Measurements from ENCODE around the gene EME2. TPM values are rescaled to one million over a fixed set of nuclear protein-coding genes. Genes with fewer than 3 reads are reported as not detected.
A peak's percentile ranks its signal among the peaks of the same experiment; 100 is the strongest.

EME2 gene
- total and polyA plus RNA-seq, 2 of the 13 experiments (the other 11 are each of a cell fraction or from before 2014, with no cell fraction given), result 4.4 to 7.6 TPM

DNA sequence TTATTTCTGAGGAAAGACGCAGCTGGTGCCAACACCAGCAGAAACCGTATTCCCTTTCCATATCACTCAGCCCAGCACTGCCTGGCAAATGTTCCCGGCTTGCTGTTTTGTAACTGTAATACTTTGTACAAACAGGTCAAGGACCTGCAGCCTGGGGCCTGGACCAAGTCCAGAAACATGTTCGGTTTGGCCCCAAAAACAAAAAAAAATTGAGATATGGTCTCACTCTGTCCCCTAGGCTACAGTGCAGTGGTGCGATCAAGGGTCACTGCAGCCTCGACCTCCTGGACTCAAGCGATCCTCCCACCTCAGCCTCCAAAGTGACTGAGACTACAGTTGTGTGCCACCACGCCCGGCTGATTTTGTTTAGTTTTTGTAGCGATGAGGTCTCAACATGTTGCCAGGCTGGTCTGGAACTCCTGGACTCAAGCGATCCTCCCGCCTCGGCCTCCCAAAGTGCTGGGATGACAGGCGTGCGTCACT lies 52.8 kb downstream of the EME2 start (continued):
- TF ChIP-seq FOXP4 (CRISPR knock-in tag; IDR thresholded peaks at IDR 0.05) (peak; percentile 43; the same call in 1 of the 2 replicates), HDAC2 (CRISPR knock-in tag; IDR thresholded peaks at IDR 0.05) (0 out of 2 replicates have a peak, but pooled peaks have one; percentile 32), PTBP1 (IDR thresholded peaks at IDR 0.05; ENCODE audit: low read depth, low read length, poor library complexity, severe bottlenecking) (no peak), ZNF331 (CRISPR knock-in tag; IDR thresholded peaks at IDR 0.05) (0 out of 2 replicates have a peak, but pooled peaks have one; percentile 15), HIC2 (CRISPR knock-in tag; IDR thresholded peaks at IDR 0.05; ENCODE audit: low read depth) (peak; percentile 31; the same call in 1 of the 2 replicates), NONO (IDR thresholded peaks at IDR 0.05) (no peak), NONO (CRISPR knock-in tag; conservative IDR thresholded peaks at IDR 0.05) (0 out of 2 replicates have a peak, but pooled peaks have one; percentile 33), ADNP (CRISPR knock-in tag; IDR thresholded peaks at IDR 0.05) (peak; percentile 95), ZNF292 (CRISPR knock-in tag; IDR thresholded peaks at IDR 0.05; ENCODE audit: borderline replicate concordance, low read depth) (peak; percentile 76), SAP130 (CRISPR knock-in tag; IDR thresholded peaks at IDR 0.05; ENCODE audit: low read depth) (peak; percentile 71), ZNF296 (CRISPR knock-in tag; conservative IDR thresholded peaks at IDR 0.05) (no peak), HOXD1 (CRISPR knock-in tag; IDR thresholded peaks at IDR 0.05) (0 out of 2 replicates have a peak, but pooled peaks have one; percentile 55), ZZZ3 (CRISPR knock-in tag; IDR thresholded peaks at IDR 0.05; ENCODE audit: borderline replicate concordance) (no peak), ZNF781 (CRISPR knock-in tag; IDR thresholded peaks at IDR 0.05; ENCODE audit: borderline replicate concordance, not compliant biosample characterization) (peak; percentile 39), TBX2 (CRISPR knock-in tag; IDR thresholded peaks at IDR 0.05; ENCODE audit: borderline replicate concordance) (peak; percentile 38), CBX5 (CRISPR knock-in tag; IDR thresholded peaks at IDR 0.05; ENCODE audit: borderline replicate concordance) (no peak), ZNF337 (CRISPR knock-in tag; IDR thresholded peaks at IDR 0.05; ENCODE audit: borderline replicate concordance, low read depth) (no peak), SOX6 (IDR thresholded peaks at IDR 0.05) (no peak), SOX6 (CRISPR knock-in tag; IDR thresholded peaks at IDR 0.05) (peak; percentile 75), ZKSCAN8 (CRISPR knock-in tag; IDR thresholded peaks at IDR 0.05; ENCODE audit: borderline replicate concordance) (0 out of 2 replicates have a peak, but pooled peaks have one; percentile 44)
- TF ChIP-seq, protein P1, sequence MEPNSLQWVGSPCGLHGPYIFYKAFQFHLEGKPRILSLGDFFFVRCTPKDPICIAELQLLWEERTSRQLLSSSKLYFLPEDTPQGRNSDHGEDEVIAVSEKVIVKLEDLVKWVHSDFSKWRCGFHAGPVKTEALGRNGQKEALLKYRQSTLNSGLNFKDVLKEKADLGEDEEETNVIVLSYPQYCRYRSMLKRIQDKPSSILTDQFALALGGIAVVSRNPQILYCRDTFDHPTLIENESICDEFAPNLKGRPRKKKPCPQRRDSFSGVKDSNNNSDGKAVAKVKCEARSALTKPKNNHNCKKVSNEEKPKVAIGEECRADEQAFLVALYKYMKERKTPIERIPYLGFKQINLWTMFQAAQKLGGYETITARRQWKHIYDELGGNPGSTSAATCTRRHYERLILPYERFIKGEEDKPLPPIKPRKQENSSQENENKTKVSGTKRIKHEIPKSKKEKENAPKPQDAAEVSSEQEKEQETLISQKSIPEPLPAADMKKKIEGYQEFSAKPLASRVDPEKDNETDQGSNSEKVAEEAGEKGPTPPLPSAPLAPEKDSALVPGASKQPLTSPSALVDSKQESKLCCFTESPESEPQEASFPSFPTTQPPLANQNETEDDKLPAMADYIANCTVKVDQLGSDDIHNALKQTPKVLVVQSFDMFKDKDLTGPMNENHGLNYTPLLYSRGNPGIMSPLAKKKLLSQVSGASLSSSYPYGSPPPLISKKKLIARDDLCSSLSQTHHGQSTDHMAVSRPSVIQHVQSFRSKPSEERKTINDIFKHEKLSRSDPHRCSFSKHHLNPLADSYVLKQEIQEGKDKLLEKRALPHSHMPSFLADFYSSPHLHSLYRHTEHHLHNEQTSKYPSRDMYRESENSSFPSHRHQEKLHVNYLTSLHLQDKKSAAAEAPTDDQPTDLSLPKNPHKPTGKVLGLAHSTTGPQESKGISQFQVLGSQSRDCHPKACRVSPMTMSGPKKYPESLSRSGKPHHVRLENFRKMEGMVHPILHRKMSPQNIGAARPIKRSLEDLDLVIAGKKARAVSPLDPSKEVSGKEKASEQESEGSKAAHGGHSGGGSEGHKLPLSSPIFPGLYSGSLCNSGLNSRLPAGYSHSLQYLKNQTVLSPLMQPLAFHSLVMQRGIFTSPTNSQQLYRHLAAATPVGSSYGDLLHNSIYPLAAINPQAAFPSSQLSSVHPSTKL (CRISPR knock-in tag; IDR thresholded peaks at IDR 0.05), result peak; percentile 46; the same call in 1 of the 2 replicates
- TF ChIP-seq, protein P2, sequence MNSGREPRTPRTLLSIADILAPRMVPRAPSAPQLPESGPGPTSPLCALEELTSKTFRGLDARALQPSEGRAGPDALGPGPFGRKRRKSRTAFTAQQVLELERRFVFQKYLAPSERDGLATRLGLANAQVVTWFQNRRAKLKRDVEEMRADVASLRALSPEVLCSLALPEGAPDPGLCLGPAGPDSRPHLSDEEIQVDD (CRISPR knock-in tag; IDR thresholded peaks at IDR 0.05; ENCODE audit: borderline replicate concordance), result no peak

Measured in HepG2 (cell line).